Adrenal gland (tissue), 5 donors: ENCODE results near the gene CLEC16A.

Experiments used
- CTCF ChIP-seq, 6 experiments: fragments of 450-650 bp in 4 of 6; fragments of 200-600 bp in 2 of 6; sonication (generic) in 1 of 6; IDR thresholded peaks; 1 replicate in 5 of 6; 2 replicates in 1 of 6; pipeline versions ENCODE4 v1.5.1 to v1.8.0; 2016 to 2021; ENCODE audit warnings: antibody characterized with exemption in 6 of 6, mild to moderate bottlenecking in 2 of 6, moderate library complexity in 1 of 6
- POLR2A ChIP-seq, 2 donors: fragments of 450-650 bp; IDR thresholded peaks; one replicate each; pipeline ENCODE4 v1.6.1; 2017; ENCODE audit warnings: antibody characterized with exemption in 2 of 2, mild to moderate bottlenecking in 2 of 2, moderate library complexity in 1 of 2
- donor health status: DM: no; HTN: no; CAD: no.

GRCh38 chr16:10949424-10949970 is 5.1 kb downstream of the CLEC16A start:
- TF ChIP-seq CTCF (IDR thresholded peaks at IDR 0.05) (peak in 2 of 6 experiments; percentile 22 to 25), POLR2A (IDR thresholded peaks at IDR 0.05) (no peak)
